RKO (cell line): Measurements from ENCODE around the gene VCX3B.
A peak's percentile ranks its signal among the peaks of the same experiment; 100 is the strongest.
"Not testable (repeated sequence)": the region's sequence is repeated elsewhere in the genome, so short reads cannot be mapped to it uniquely, and the experiment has no call there.

ENCODE experiments used
- DNase-seq: peaks from one replicate; pipeline ENCODE4 v3.0.0-alpha.2; 2016; ENCODE audit warnings: low spot score

VCX3B gene

GRCh38 chrX:8464530-8464929 lies at the start of gene VCX3B:
Gene VCX3B (plus strand): TSS chrX:8464830. CDS start chrX:8465451, 621 bp downstream.
- not testable (repeated sequence) for DNase-seq

GRCh38 chrX:8418301-8418700 lies 46.3 kb upstream of the VCX3B start:
- no peak for DNase-seq

GRCh38 chrX:8424912-8425311 lies 39.7 kb upstream of the VCX3B start:
- DNase-seq, result no peak

- no peak for DNase-seq
These were observed 34.9 kb upstream of the VCX3B start for GRCh38 chrX:8429692-8430249.

GRCh38 chrX:8430444-8430843 lies 34.2 kb upstream of the VCX3B start:
- no peak for DNase-seq

GRCh38 chrX:8432396-8432795 lies 32.2 kb upstream of the VCX3B start:
- no peak for DNase-seq

GRCh38 chrX:8433109-8434062 lies 31.2 kb upstream of the VCX3B start:
- DNase-seq, result peak; percentile 21

GRCh38 chrX:8447368-8447767 lies 17.3 kb upstream of the VCX3B start:
- DNase-seq, result no peak

- DNase-seq, result not testable (repeated sequence)
These were observed 12.3 kb upstream of the VCX3B start for GRCh38 chrX:8452343-8452742.

GRCh38 chrX:8453611-8454010 lies 11.0 kb upstream of the VCX3B start:
- no peak for DNase-seq

GRCh38 chrX:8455557-8455956 lies 9.1 kb upstream of the VCX3B start:
- DNase-seq, result peak; percentile 33

GRCh38 chrX:8462488-8462887 lies 2.1 kb upstream of the VCX3B start:
- no peak for DNase-seq

GRCh38 chrX:8484360-8484949 lies 19.8 kb downstream of the VCX3B start:
- no peak for DNase-seq

GRCh38 chrX:8495036-8495435 lies 30.4 kb downstream of the VCX3B start:
- DNase-seq, result not testable (repeated sequence)

- DNase-seq, result no peak
These were observed 35.6 kb downstream of the VCX3B start for GRCh38 chrX:8500203-8500602.

GRCh38 chrX:8502101-8502500 lies 37.5 kb downstream of the VCX3B start:
- DNase-seq, result not testable (repeated sequence)

GRCh38 chrX:8504451-8504850 lies 39.8 kb downstream of the VCX3B start:
- DNase-seq, result peak; percentile 15
